ENCODE data around the gene UBE2D1.

- TF ChIP-seq EZH2phosphoT487 (IDR thresholded peaks at IDR 0.05) = no peak
- TF ChIP-seq CTCF (IDR thresholded peaks at IDR 0.05) = peak; percentile 95
- no peak for TF ChIP-seq EZH2 (IDR thresholded peaks at IDR 0.05)
These were observed 35.2 kb upstream of the UBE2D1 start for GRCh38 chr10:58299580-58299979.

Measured in neural progenitor cell (in vitro differentiated cells).